Measurements from ENCODE around the gene SLC48A1.

GRCh38 chr12:47794679-47795078 is 21.6 kb downstream of the SLC48A1 start:
- TF ChIP-seq CTCF (IDR thresholded peaks at IDR 0.05; ENCODE audit: insufficient read depth, low read length), result no peak
- no peak for TF ChIP-seq GABPA (IDR thresholded peaks at IDR 0.05; ENCODE audit: low read depth)
- no peak for TF ChIP-seq POLR2AphosphoS5 (IDR thresholded peaks at IDR 0.05; ENCODE audit: low read depth)
- TF ChIP-seq REST (IDR thresholded peaks at IDR 0.05; ENCODE audit: insufficient replicate concordance, low read depth), result no peak
- no peak for TF ChIP-seq SPI1 (IDR thresholded peaks at IDR 0.05; ENCODE audit: borderline replicate concordance, low read depth)
